IgD-negative memory B cell (primary cell): ENCODE results near the gene NDE1. TPM values are rescaled to one million over a fixed set of nuclear protein-coding genes. Genes with fewer than 3 reads are reported as not detected.
"Not testable (repeated sequence)": the region's sequence is repeated elsewhere in the genome, so short reads cannot be mapped to it uniquely, and the experiment has no call there.

Experiments used
- H3K27ac Mint-ChIP-seq, 3 donors: one replicate each; pipeline ENCODE4 v1.8.0; 2020 to 2022; ENCODE audit warnings: mild to moderate bottlenecking in 3 of 3, mixed read lengths in 3 of 3, moderate library complexity in 1 of 3
- H3K27me3 Mint-ChIP-seq: one replicate; pipeline ENCODE4 v1.8.0; 2021; ENCODE audit warnings: mixed read lengths
- H3K36me3 Mint-ChIP-seq: one replicate; pipeline ENCODE4 v1.8.0; 2020; ENCODE audit warnings: mild to moderate bottlenecking, mixed read lengths
- H3K4me1 Mint-ChIP-seq, 3 donors: one replicate each; pipeline ENCODE4 v1.8.0; 2020 to 2022; ENCODE audit warnings: mixed read lengths in 3 of 3, mild to moderate bottlenecking in 1 of 3
- H3K4me3 Mint-ChIP-seq, 4 donors: one replicate each; pipeline ENCODE4 v1.8.0; 2020 to 2022; ENCODE audit warnings: mild to moderate bottlenecking in 4 of 4, mixed read lengths in 4 of 4, moderate library complexity in 3 of 4
- H3K9me3 Mint-ChIP-seq, 3 donors: one replicate each; pipeline ENCODE4 v1.8.0; 2020 to 2021; ENCODE audit warnings: mixed read lengths in 3 of 3, mild to moderate bottlenecking in 1 of 3
- polyA plus RNA-seq: library from polyadenylated mRNA; unstranded; fragments of 300-500 nt; fragmentation: Illumina TruSeq; gene quantifications from one replicate; pipeline ENCODE4 v1.2.3, GENCODE V29; 2021

The NDE1 gene
- polyA plus RNA-seq, 1 donor from 2014 or later = 79.2 TPM

- Mint-ChIP-seq H3K27ac (peak overlapping the region; percentile 98 to 100 (median 99)), H3K36me3 (no peaks in the 10 kb centered on the region), H3K9me3 (no peaks in the 10 kb centered on the region)
These were observed 7.4 kb upstream of the NDE1 start for GRCh38 chr16:15642557-15643047.

GRCh38 chr16:15643048-15643945 is 6.7 kb upstream of the NDE1 start, which contains the start of gene MARF1:
Gene MARF1, minus strand, starts transcription at chr16:15643154. Its CDS starts 3,921 bp downstream, at chr16:15639233.
- no peaks in the 10 kb centered on the region for H3K27me3 Mint-ChIP-seq
- H3K27ac Mint-ChIP-seq = peak within 1 kb of the TSS; percentile 98 to 100 (median 99)
- no peaks in the 10 kb centered on the region for H3K36me3 Mint-ChIP-seq
- H3K4me1 Mint-ChIP-seq = peaks cover 23 to 37% (median 37%) of the 10 kb centered on the region in 3 donors
- H3K4me3 Mint-ChIP-seq = peak within 1 kb of the TSS; percentile 92 to 100 (median 98)
- H3K9me3 Mint-ChIP-seq = no peaks in the 10 kb centered on the region

More at GRCh38 chr16:15642557-15643047, 7.4 kb upstream of the NDE1 start:
- Mint-ChIP-seq H3K27me3 (no peaks in the 10 kb centered on the region), H3K4me1 (peaks cover 23 to 37% (median 37%) of the 10 kb centered on the region in 3 donors), H3K4me3 (peak overlapping the region; percentile 92 to 100 (median 98))

- no peaks in the 10 kb centered on the region for H3K36me3 Mint-ChIP-seq
- no peaks in the 10 kb centered on the region for H3K9me3 Mint-ChIP-seq
These were observed 6.1 kb upstream of the NDE1 start for GRCh38 chr16:15643946-15644250.

GRCh38 chr16:15644267-15644961 is 5.6 kb upstream of the NDE1 start:
- Mint-ChIP-seq H3K4me3 (peak overlapping the region; percentile 92 to 100 (median 98)), H3K9me3 (no peaks in the 10 kb centered on the region), H3K27me3 (no peaks in the 10 kb centered on the region), H3K36me3 (no peaks in the 10 kb centered on the region), H3K4me1 (peaks cover 16 to 29% (median 28%) of the 10 kb centered on the region in 3 donors), H3K27ac (peak overlapping the region; percentile 98 to 100 (median 99))

More at GRCh38 chr16:15643946-15644250, 6.1 kb upstream of the NDE1 start:
- peaks cover 19 to 33% (median 32%) of the 10 kb centered on the region in 3 donors for H3K4me1 Mint-ChIP-seq
- H3K4me3 Mint-ChIP-seq = peak overlapping the region; percentile 92 to 100 (median 98)
- H3K27me3 Mint-ChIP-seq = no peaks in the 10 kb centered on the region
- peak overlapping the region; percentile 98 to 100 (median 99) for H3K27ac Mint-ChIP-seq

GRCh38 chr16:15644962-15645465 is 5.0 kb upstream of the NDE1 start:
- H3K27ac Mint-ChIP-seq, H3K36me3 Mint-ChIP-seq, H3K27me3 Mint-ChIP-seq, H3K9me3 Mint-ChIP-seq: not testable (repeated sequence)
- peaks cover 17 to 25% (median 24%) of the 10 kb centered on the region in 3 donors for H3K4me1 Mint-ChIP-seq
- peak overlapping the region in 1 of 4 donors; percentile 100 for H3K4me3 Mint-ChIP-seq

- H3K27me3 Mint-ChIP-seq, H3K36me3 Mint-ChIP-seq, H3K9me3 Mint-ChIP-seq: not testable (repeated sequence)
- Mint-ChIP-seq H3K27ac (peak overlapping the region in 2 of 3 donors; percentile 45 to 68), H3K4me1 (peaks cover 13 to 27% (median 21%) of the 10 kb centered on the region in 3 donors), H3K4me3 (peak overlapping the region in 1 of 4 donors; percentile 69)
These were observed 3.3 kb upstream of the NDE1 start for GRCh38 chr16:15646557-15647293.

- H3K4me3 Mint-ChIP-seq = peak overlapping the region in 1 of 4 donors; percentile 69
- H3K36me3 Mint-ChIP-seq = no peaks in the 10 kb centered on the region
- H3K27me3 Mint-ChIP-seq = no peaks in the 10 kb centered on the region
- H3K4me1 Mint-ChIP-seq = peaks cover 15 to 22% (median 22%) of the 10 kb centered on the region in 3 donors
- peak overlapping the region in 2 of 3 donors; percentile 45 to 68 for H3K27ac Mint-ChIP-seq
- H3K9me3 Mint-ChIP-seq = no peaks in the 10 kb centered on the region
These were observed 2.6 kb upstream of the NDE1 start for GRCh38 chr16:15647294-15648014.

- H3K9me3 Mint-ChIP-seq = no peaks in the 10 kb centered on the region
- H3K27me3 Mint-ChIP-seq = no peaks in the 10 kb centered on the region
- H3K4me1 Mint-ChIP-seq = peaks cover 22 to 27% (median 25%) of the 10 kb centered on the region in 3 donors
- H3K27ac Mint-ChIP-seq = peak overlapping the region in 1 of 3 donors; percentile 45
- H3K36me3 Mint-ChIP-seq = no peaks in the 10 kb centered on the region
- H3K4me3 Mint-ChIP-seq = peak overlapping the region in 1 of 4 donors; percentile 69
These were observed 1.8 kb upstream of the NDE1 start for GRCh38 chr16:15648135-15648730.

GRCh38 chr16:15649311-15649710 is 734 bp upstream of the NDE1 start:
- H3K9me3 Mint-ChIP-seq, H3K36me3 Mint-ChIP-seq, H3K27me3 Mint-ChIP-seq: not testable (repeated sequence)
- Mint-ChIP-seq H3K27ac (peak overlapping the region in 2 of 3 donors; percentile 94 to 98), H3K4me1 (peaks cover 18 to 29% (median 21%) of the 10 kb centered on the region in 3 donors), H3K4me3 (peak overlapping the region; percentile 84 to 95 (median 87))

- H3K4me3 Mint-ChIP-seq = peak overlapping the region; percentile 84 to 95 (median 87)
- H3K9me3 Mint-ChIP-seq = no peaks in the 10 kb centered on the region
- peaks cover 1% of the 10 kb centered on the region for H3K36me3 Mint-ChIP-seq
- peaks cover 16 to 30% (median 19%) of the 10 kb centered on the region in 3 donors for H3K4me1 Mint-ChIP-seq
- H3K27me3 Mint-ChIP-seq = no peaks in the 10 kb centered on the region
- peak overlapping the region in 2 of 3 donors; percentile 94 to 98 for H3K27ac Mint-ChIP-seq
These were observed 372 bp upstream of the NDE1 start for GRCh38 chr16:15649727-15650018.

GRCh38 chr16:15650698-15651171 is 690 bp downstream of the NDE1 start:
- no peaks in the 10 kb centered on the region for H3K27me3 Mint-ChIP-seq
- peak overlapping the region; percentile 98 to 99 (median 98) for H3K27ac Mint-ChIP-seq
- peaks cover 16 to 30% (median 20%) of the 10 kb centered on the region in 3 donors for H3K4me1 Mint-ChIP-seq
- peaks cover 1% of the 10 kb centered on the region for H3K36me3 Mint-ChIP-seq
- peak overlapping the region; percentile 97 to 100 (median 98) for H3K4me3 Mint-ChIP-seq
- no peaks in the 10 kb centered on the region for H3K9me3 Mint-ChIP-seq

- Mint-ChIP-seq H3K4me3 (peak overlapping the region; percentile 90 to 100 (median 98)), H3K27me3 (no peaks in the 10 kb centered on the region), H3K27ac (peak overlapping the region; percentile 71 to 98 (median 86)), H3K9me3 (no peaks in the 10 kb centered on the region), H3K36me3 (peaks cover 1% of the 10 kb centered on the region), H3K4me1 (peaks cover 30 to 33% (median 30%) of the 10 kb centered on the region in 3 donors)
These were observed 2.4 kb downstream of the NDE1 start for GRCh38 chr16:15652293-15653001.

- H3K4me1 Mint-ChIP-seq = peaks cover 33 to 40% (median 35%) of the 10 kb centered on the region in 3 donors
- H3K27me3 Mint-ChIP-seq = no peaks in the 10 kb centered on the region
- no peaks in the 10 kb centered on the region for H3K9me3 Mint-ChIP-seq
- H3K36me3 Mint-ChIP-seq = peaks cover 2% of the 10 kb centered on the region
- peak overlapping the region; percentile 71 to 86 (median 74) for H3K27ac Mint-ChIP-seq
- peak overlapping the region in 3 of 4 donors; percentile 28 to 98 (median 66) for H3K4me3 Mint-ChIP-seq
These were observed 3.2 kb downstream of the NDE1 start for GRCh38 chr16:15653227-15653626.
